HepG2 (cell line): ENCODE data around the gene MAP3K7CL. TPM values are rescaled to one million over a fixed set of nuclear protein-coding genes. Genes with fewer than 3 reads are reported as not detected.

Source experiments
- ATAC-seq: fragments of 200-7000 bp; cut with Tn5 transposase; 3 replicates; pipeline ENCODE4 v1.9.1; 2020; ENCODE audit warnings: mild to moderate bottlenecking, moderate library complexity
- BruUV-seq: library from RNA; stranded (reverse); fragments of 400-500 nt; replicated peaks from 2 replicates; lab custom pipeline; 2021; lab: Mats Ljungman, UMichigan
- CTCF ChIA-PET: fragments of 300-600 bp; formaldehyde crosslinking; extraction: SDS; loops from one replicate; lab custom pipeline; 2021; ENCODE audit warnings: low total read pairs, inconsistent platforms, low intra/inter-chr PET ratio; lab: Yijun Ruan, JAX
- POLR2A ChIA-PET: fragments of 350-600 bp; sonication (Branson Sonifier 250); formaldehyde crosslinking; loops from one replicate; lab custom pipeline; 2020; ENCODE audit warnings: antibody characterized with exemption, inconsistent platforms; lab: Yijun Ruan, JAX
- DNase-seq: peaks from one replicate; pipeline ENCODE4 v3.0.0-alpha.2; 2015; ENCODE audit warnings: low spot score
- FAIRE-seq: peaks from 3 replicates; lab custom pipeline; 2011; peaks lifted over from hg19 to GRCh38; lab: Jason Lieb, UNC
- H2AFZ ChIP-seq: one replicate; pipeline ENCODE4 v1.6.1; 2011; ENCODE audit warnings: low read length, inconsistent platforms
- H3K27ac ChIP-seq: fragments of 300-600 bp; 3 replicates; pipeline ENCODE4 v1.8.0; 2011; ENCODE audit warnings: mixed run types, mild to moderate bottlenecking, mixed read lengths, low read length, inconsistent platforms; ENCODE audit not compliant: insufficient read depth; ENCODE audit errors: extremely low read length
- H3K27me3 ChIP-seq, 2 experiments: fragments of 200-600 bp in 1 of 2; 2 replicates in 1 of 2; 3 replicates in 1 of 2; pipeline versions ENCODE4 v1.6.0 to v1.8.0; 2011; ENCODE audit warnings: low read length in 2 of 2, mild to moderate bottlenecking in 2 of 2, moderate library complexity in 2 of 2, inconsistent platforms in 1 of 2; ENCODE audit not compliant: insufficient read depth in 2 of 2, control insufficient read depth in 1 of 2
- H3K36me3 ChIP-seq, 2 experiments: fragments of 200-600 bp in 1 of 2; replicated peaks in 1 of 2; 2 replicates in 1 of 2; 3 replicates in 1 of 2; pipeline versions ENCODE4 v1.5.1 to v1.8.0; 2011; ENCODE audit warnings: low read length in 2 of 2, inconsistent platforms in 1 of 2; ENCODE audit not compliant: insufficient read depth in 2 of 2, control insufficient read depth in 1 of 2
- H3K4me1 ChIP-seq: 2 replicates; pipeline ENCODE4 v1.5.1; 2012; ENCODE audit warnings: low read length, inconsistent platforms; ENCODE audit not compliant: insufficient read depth
- H3K4me2 ChIP-seq: 2 replicates; pipeline ENCODE4 v1.6.0; 2011; ENCODE audit warnings: low read depth, low read length, inconsistent platforms
- H3K4me3 ChIP-seq, 3 experiments: fragments of 200-600 bp in 1 of 3; sonication (generic), shearing (Covaris generic) in 1 of 3; replicated peaks in 1 of 3; 2 replicates each; pipeline ENCODE4 v1.5.1; 2011 to 2016; ENCODE audit warnings: low read length in 3 of 3, inconsistent platforms in 2 of 3, low read depth in 2 of 3, mild to moderate bottlenecking in 2 of 3, control low read depth in 1 of 3, mixed read lengths in 1 of 3; ENCODE audit not compliant: insufficient read depth in 1 of 3
- H3K79me2 ChIP-seq: one replicate; pipeline ENCODE4 v1.6.1; 2011; ENCODE audit warnings: low read length, inconsistent platforms; ENCODE audit not compliant: insufficient read depth
- H3K9ac ChIP-seq: 2 replicates; pipeline ENCODE4 v1.6.0; 2011; ENCODE audit warnings: mild to moderate bottlenecking, low read depth, low read length, inconsistent platforms; ENCODE audit not compliant: insufficient read depth
- H3K9me3 ChIP-seq: 2 replicates; pipeline ENCODE4 v1.5.1; 2012; ENCODE audit warnings: mild to moderate bottlenecking, low read length
- H4K20me1 ChIP-seq: 2 replicates; pipeline ENCODE4 v1.6.0; 2011; ENCODE audit warnings: inconsistent platforms, mild to moderate bottlenecking, low read length, moderate library complexity; ENCODE audit not compliant: insufficient read depth
- ATM ChIP-seq: fragments of 450-650 bp; IDR thresholded peaks from 2 replicates; pipeline ENCODE4 v1.7.1; 2017; ENCODE audit warnings: mild to moderate bottlenecking, borderline replicate concordance
- DZIP1 ChIP-seq: sonication (generic); formaldehyde crosslinking; IDR thresholded peaks from 2 replicates; pipeline ENCODE4 v1.5.0; 2020; ENCODE audit warnings: mild to moderate bottlenecking, missing genetic modification reagents
- GZF1 ChIP-seq: sonication (generic); formaldehyde crosslinking; IDR thresholded peaks from 2 replicates; pipeline ENCODE4 v1.5.1; 2020; ENCODE audit warnings: mild to moderate bottlenecking, missing genetic modification reagents
- HHEX ChIP-seq: IDR thresholded peaks from 2 replicates; pipeline ENCODE4 v1.6.1; 2016; ENCODE audit warnings: control low read depth
- HIC2 ChIP-seq: sonication (generic); formaldehyde crosslinking; IDR thresholded peaks from 2 replicates; pipeline ENCODE4 v1.9.0; 2022; ENCODE audit warnings: low read depth, missing genetic modification reagents
- MIXL1 ChIP-seq: IDR thresholded peaks from 2 replicates; pipeline ENCODE4 v1.6.1; 2016
- MZF1 ChIP-seq: sonication (generic); formaldehyde crosslinking; IDR thresholded peaks from 2 replicates; pipeline ENCODE4 v1.8.1; 2023; ENCODE audit warnings: mild to moderate bottlenecking, missing genetic modification reagents, borderline replicate concordance
- RXRB ChIP-seq: IDR thresholded peaks from 2 replicates; pipeline ENCODE4 v1.6.1; 2016; ENCODE audit warnings: borderline replicate concordance, missing genetic modification reagents, missing compliant biosample characterization
- SETDB1 ChIP-seq: sonication (generic); formaldehyde crosslinking; IDR thresholded peaks from 2 replicates; pipeline ENCODE4 v1.5.1; 2020; ENCODE audit warnings: missing genetic modification reagents, mild to moderate bottlenecking, borderline replicate concordance
- ZNF205 ChIP-seq: IDR thresholded peaks from 2 replicates; pipeline ENCODE4 v1.6.1; 2018; ENCODE audit warnings: missing biosample characterization, missing genetic modification reagents
- ZNF383 ChIP-seq: sonication (generic); formaldehyde crosslinking; IDR thresholded peaks from 2 replicates; pipeline ENCODE4 v1.4.0; 2020; ENCODE audit warnings: missing genetic modification reagents, mild to moderate bottlenecking, borderline replicate concordance
- ZNF850 ChIP-seq: sonication (generic); formaldehyde crosslinking; conservative IDR thresholded peaks from 2 replicates; pipeline ENCODE4 v1.9.0; 2021; ENCODE audit warnings: mild to moderate bottlenecking, missing genetic modification reagents
- WGBS: methylation state at CpG from one replicate; pipeline ENCODE4 v1.1.6; 2017; ENCODE audit warnings: low lambda C conversion rate; 5-methylcytosine and 5-hydroxymethylcytosine counted together
- in situ Hi-C: cut with HindIII; loops from 2 replicates; pipeline ENCODE4 v1.10.0; 2017; ENCODE audit warnings: low pct_unique_long_range_greater_than_20kb; ENCODE audit not compliant: extremely low pct_ligation_motif_present
- intact Hi-C: fragments of 100-400 bp; cut with micrococcal nuclease; formaldehyde crosslinking; loops from one replicate; pipeline ENCODE4 v1.10.0; 2022; ENCODE audit not compliant: unreplicated experiment
- polyA plus RNA-seq, 8 experiments: library from polyadenylated mRNA; depleted of rRNA in 3 of 8; stranded (reverse) in 7 of 8; unstranded in 1 of 8; fragments of >200 nt; fragmentation: Illumina TruSeq in 4 of 8; extraction: Trizol in 4 of 8; gene quantifications; 2 replicates each; pipeline versions ENCODE4 v1.2.1 to v1.2.3, GENCODE V29; 2011 to 2016; ENCODE audit warnings: low read depth in 4 of 8, missing spikeins in 1 of 8, mixed read lengths in 1 of 8; ENCODE audit not compliant: insufficient read depth in 1 of 8
- total RNA-seq, 5 experiments: library from RNA; depleted of rRNA; stranded (reverse); fragments of >200 nt; fragmentation: Illumina TruSeq; extraction: Trizol; gene quantifications; 2 replicates each; pipeline ENCODE4 v1.2.3, GENCODE V29; 2016; ENCODE audit warnings: low read depth in 1 of 5
- TF ChIP-seq, protein P1 (sequence below): sonication (generic); formaldehyde crosslinking; IDR thresholded peaks from 2 replicates; pipeline ENCODE4 v1.5.0; 2020; ENCODE audit warnings: mild to moderate bottlenecking, missing genetic modification reagents, borderline replicate concordance

Gene MAP3K7CL
- total and polyA plus RNA-seq, 2 of the 13 experiments (the other 11 are each of a cell fraction or from before 2014, with no cell fraction given): 0.04 to 0.15 TPM

- TF ChIP-seq DZIP1: no peak
- no peak for TF ChIP-seq RXRB (CRISPR knock-in tag)
- no peak for TF ChIP-seq MZF1
Measured at GRCh38 chr21:29084372-29084771, 46.1 kb upstream of the MAP3K7CL start (continued).

DNA sequence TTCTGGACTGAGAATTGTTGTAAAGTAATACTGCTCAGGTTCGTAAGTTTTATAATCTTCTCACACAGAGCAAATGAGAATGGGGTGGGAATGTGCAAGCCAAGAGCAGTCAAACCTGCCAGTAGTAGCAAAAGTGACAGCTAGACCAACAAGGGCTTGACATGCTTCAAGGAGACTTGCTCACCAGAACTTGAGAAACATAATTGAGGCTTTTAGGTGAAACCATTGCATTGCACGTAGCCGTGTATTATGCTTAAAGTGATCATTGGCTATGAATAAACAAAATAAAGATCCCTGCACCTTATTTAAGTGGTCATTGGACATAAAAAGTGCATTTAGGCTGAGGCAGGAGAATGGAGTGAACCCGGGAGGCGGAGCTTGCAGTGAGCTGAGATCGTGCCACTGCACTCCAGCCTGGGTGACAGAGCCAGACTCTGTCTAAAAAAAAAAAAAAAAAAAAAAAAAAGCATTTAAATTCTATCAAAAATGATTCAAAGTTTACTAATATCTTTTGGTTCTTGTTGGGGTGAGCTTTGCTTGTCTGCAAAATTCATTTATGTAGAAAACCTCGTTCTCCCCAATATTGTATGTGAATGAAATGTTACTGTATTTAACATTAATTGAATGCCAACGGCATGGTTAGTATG lies 45.2 kb upstream of the MAP3K7CL start:
- 28% methylated on average over 8 of the region's 8 CpGs for WGBS
- Histone ChIP-seq H2AFZ (no peak overlapping the region), H3K9me3 (no peaks in the 10 kb centered on the region), H3K27ac (no peak overlapping the region), H3K9ac (no peak overlapping the region), H3K36me3 (no peaks in the 10 kb centered on the region), H3K4me2 (no peak overlapping the region), H3K4me3 (no peak overlapping the region), H3K27me3 (peaks cover 0 to 4% of the 10 kb centered on the region in 2 experiments; a peak in 1 of 5 replicates), H3K4me1 (peaks cover 4% of the 10 kb centered on the region; the same call in 1 of the 2 replicates), H4K20me1 (no peaks in the 10 kb centered on the region), H3K79me2 (no peaks in the 10 kb centered on the region)
- TF ChIP-seq MIXL1 (no peak), HHEX (no peak), GZF1 (no peak), ZNF383 (CRISPR knock-in tag) (no peak), SETDB1 (CRISPR knock-in tag) (no peak), ZNF205 (CRISPR knock-in tag) (no peak), HIC2 (CRISPR knock-in tag) (no peak), ATM (no peak), ZNF850 (CRISPR knock-in tag) (no peak)
- TF ChIP-seq, protein P1, sequence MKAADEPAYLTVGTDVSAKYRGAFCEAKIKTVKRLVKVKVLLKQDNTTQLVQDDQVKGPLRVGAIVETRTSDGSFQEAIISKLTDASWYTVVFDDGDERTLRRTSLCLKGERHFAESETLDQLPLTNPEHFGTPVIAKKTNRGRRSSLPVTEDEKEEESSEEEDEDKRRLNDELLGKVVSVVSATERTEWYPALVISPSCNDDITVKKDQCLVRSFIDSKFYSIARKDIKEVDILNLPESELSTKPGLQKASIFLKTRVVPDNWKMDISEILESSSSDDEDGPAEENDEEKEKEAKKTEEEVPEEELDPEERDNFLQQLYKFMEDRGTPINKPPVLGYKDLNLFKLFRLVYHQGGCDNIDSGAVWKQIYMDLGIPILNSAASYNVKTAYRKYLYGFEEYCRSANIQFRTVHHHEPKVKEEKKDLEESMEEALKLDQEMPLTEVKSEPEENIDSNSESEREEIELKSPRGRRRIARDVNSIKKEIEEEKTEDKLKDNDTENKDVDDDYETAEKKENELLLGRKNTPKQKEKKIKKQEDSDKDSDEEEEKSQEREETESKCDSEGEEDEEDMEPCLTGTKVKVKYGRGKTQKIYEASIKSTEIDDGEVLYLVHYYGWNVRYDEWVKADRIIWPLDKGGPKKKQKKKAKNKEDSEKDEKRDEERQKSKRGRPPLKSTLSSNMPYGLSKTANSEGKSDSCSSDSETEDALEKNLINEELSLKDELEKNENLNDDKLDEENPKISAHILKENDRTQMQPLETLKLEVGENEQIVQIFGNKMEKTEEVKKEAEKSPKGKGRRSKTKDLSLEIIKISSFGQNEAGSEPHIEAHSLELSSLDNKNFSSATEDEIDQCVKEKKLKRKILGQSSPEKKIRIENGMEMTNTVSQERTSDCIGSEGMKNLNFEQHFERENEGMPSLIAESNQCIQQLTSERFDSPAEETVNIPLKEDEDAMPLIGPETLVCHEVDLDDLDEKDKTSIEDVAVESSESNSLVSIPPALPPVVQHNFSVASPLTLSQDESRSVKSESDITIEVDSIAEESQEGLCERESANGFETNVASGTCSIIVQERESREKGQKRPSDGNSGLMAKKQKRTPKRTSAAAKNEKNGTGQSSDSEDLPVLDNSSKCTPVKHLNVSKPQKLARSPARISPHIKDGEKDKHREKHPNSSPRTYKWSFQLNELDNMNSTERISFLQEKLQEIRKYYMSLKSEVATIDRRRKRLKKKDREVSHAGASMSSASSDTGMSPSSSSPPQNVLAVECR (CRISPR knock-in tag): no peak
- CTCF ChIA-PET: no interaction called here
- no TSS peak for BruUV-seq
- in situ Hi-C loops: loop anchor here (25.0 kb wide), 2 partner anchors 752 to 2002 kb away; no protein-coding TSS in a partner anchor
- no peak for FAIRE-seq
- intact Hi-C loops: no loop called here
- POLR2A ChIA-PET: interaction anchor here (0.6 kb wide), 1 partner anchor 11 kb away, joined by 4 read pairs; no protein-coding TSS in a partner anchor
- ATAC-seq: no peak
- no peak for DNase-seq
